GM21360 (cell line): ENCODE measurements around the gene EHD2.
"Not testable (repeated sequence)": the region's sequence is repeated elsewhere in the genome, so short reads cannot be mapped to it uniquely, and the experiment has no call there.

Experiments used
- ATAC-seq: cut with Tn5 transposase; IDR thresholded peaks from one replicate; pipeline ENCODE4 v1.9.1; 2021; ENCODE audit warnings: mild to moderate bottlenecking, moderate library complexity; ENCODE audit not compliant: unreplicated experiment

EHD2 gene, protein sequence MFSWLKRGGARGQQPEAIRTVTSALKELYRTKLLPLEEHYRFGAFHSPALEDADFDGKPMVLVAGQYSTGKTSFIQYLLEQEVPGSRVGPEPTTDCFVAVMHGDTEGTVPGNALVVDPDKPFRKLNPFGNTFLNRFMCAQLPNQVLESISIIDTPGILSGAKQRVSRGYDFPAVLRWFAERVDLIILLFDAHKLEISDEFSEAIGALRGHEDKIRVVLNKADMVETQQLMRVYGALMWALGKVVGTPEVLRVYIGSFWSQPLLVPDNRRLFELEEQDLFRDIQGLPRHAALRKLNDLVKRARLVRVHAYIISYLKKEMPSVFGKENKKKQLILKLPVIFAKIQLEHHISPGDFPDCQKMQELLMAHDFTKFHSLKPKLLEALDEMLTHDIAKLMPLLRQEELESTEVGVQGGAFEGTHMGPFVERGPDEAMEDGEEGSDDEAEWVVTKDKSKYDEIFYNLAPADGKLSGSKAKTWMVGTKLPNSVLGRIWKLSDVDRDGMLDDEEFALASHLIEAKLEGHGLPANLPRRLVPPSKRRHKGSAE

GRCh38 chr19:47713046-47714021 is at the start of gene EHD2:
Gene EHD2, plus strand, starts transcription at chr19:47713422. Its CDS starts 3,191 bp downstream, at chr19:47716613.
- no peak for ATAC-seq

- ATAC-seq, result no peak
Measured at GRCh38 chr19:47663435-47663910, 49.7 kb upstream of the EHD2 start.

- no peak for ATAC-seq
Measured at GRCh38 chr19:47663911-47664771, 49.1 kb upstream of the EHD2 start.

DNA sequence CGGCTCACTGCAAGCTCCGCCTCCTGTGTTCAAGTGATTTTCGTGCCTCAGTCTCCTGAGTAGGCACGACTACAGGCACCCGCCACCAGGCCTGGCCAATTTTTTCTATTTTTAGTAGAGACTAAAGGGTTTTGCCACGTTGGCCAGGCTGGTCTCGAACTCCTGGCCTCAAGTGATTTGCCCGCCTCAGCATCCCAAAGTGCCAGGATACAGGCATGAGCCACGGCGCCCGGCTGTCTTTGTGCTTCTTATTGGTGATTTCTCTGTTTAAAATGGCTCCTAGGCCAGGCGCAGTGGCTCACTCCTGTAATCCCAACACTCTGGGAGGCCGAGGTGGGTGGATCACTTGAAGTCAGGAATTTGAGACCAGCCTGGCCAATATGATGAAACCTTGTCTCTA is 44.7 kb upstream of the EHD2 start:
- not testable (repeated sequence) for ATAC-seq

DNA sequence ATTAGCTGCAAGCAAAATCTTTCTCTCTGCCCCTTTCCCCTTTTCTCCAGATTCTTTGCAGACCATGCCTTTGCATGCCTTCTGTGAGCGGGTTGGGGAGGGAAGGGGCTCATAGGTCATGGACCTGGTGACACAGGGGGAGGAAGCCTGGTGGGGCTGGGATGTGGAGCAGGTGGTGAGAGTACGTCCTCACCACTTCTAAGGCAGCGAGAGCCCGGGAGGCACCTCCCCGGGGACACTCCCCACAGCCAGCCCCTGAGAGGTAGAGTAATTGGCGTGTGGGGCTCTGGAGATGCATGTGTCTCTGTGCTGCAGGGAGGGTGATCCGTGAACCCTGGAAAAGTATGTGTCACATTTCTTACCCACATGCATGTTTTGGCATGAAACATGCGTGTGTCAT is 42.5 kb upstream of the EHD2 start:
- no peak for ATAC-seq

DNA sequence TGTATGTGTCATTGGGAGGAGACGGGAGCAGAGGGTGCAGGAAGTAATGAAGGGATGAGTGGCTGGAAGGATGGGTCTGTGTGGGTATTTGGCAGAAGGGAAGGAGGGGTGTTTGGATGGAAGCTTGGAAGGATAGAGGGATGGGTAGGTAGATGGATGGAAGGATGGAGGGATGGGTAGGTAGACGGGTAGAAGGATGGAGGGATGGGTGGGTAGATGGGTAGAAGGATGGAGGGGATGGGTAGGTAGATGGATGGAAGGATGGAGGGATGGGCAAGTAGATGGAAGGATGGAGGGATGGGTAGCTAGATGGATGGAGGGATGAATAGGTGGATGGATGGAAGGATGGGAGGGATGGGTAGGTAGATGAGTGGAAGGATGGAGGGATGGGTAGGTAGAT is 41.7 kb upstream of the EHD2 start:
- no peak for ATAC-seq

- no peak for ATAC-seq
Measured at GRCh38 chr19:47673426-47673825, 39.8 kb upstream of the EHD2 start.

- no peak for ATAC-seq
Measured at GRCh38 chr19:47674548-47674947, 38.7 kb upstream of the EHD2 start.

GRCh38 chr19:47675271-47675670 is 38.0 kb upstream of the EHD2 start:
- no peak for ATAC-seq

GRCh38 chr19:47675859-47676258 is 37.4 kb upstream of the EHD2 start:
- ATAC-seq, result no peak

DNA sequence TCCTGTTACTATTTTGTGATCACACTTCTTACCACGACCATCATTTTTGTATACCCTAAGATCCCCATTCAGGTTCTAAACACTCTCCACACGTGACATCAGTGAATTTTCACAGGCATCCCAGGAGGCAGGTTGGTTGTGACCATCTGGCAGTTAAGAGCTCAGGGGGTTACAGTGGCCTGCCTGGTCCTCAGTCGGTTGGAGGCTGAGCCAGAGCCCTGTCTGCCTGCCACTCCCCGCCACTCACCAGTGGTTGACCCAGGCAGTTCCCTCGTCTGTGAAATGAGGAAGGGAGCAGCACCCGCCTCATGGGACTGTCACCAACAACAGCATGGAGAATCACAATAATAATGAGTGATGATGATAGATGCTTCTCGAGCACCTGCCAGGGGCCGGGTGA is 36.4 kb upstream of the EHD2 start:
- no peak for ATAC-seq

DNA sequence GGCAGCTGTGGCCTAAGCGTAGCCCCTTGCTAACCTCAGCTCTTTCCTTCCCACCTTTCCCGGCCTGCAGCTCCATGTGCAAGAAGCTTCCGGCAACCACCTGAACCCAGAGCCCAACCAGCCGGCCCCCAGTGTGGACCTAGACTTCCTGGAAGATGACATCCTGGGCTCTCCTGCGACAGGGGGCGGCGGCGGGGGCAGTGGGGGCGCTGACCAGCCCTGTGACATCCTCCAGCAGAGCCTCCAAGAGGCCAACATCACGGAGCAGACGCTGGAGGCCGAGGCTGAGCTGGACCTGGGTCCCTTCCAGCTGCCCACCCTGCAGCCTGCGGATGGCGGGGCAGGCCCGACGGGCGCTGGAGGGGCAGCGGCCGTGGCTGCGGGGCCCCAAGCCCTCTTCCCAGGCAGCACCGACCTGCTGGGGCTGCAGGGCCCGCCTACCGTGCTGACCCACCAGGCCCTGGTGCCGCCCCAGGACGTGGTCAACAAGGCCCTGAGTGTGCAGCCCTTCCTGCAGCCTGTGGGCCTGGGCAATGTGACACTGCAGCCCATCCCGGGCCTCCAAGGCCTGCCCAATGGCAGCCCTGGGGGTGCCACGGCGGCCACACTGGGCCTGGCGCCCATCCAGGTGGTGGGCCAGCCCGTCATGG is 33.8 kb upstream of the EHD2 start:
- no peak for ATAC-seq

GRCh38 chr19:47679922-47680857 is 33.0 kb upstream of the EHD2 start:
- ATAC-seq, result no peak

DNA sequence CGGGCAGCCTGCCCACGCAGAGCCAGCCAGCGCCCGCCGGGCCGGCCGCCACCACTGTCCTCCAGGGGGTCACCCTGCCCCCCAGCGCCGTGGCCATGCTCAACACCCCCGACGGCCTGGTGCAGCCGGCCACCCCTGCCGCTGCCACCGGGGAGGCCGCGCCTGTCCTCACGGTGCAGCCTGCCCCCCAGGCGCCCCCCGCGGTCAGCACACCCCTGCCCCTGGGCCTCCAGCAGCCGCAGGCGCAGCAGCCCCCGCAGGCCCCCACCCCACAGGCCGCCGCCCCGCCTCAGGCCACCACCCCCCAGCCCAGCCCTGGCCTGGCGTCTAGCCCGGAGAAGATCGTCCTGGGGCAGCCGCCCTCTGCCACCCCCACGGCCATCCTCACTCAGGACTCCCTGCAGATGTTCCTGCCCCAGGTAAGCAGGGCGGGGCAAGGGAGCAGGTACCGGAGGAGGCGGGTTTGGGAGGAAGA is 32.3 kb upstream of the EHD2 start:
- no peak for ATAC-seq

DNA sequence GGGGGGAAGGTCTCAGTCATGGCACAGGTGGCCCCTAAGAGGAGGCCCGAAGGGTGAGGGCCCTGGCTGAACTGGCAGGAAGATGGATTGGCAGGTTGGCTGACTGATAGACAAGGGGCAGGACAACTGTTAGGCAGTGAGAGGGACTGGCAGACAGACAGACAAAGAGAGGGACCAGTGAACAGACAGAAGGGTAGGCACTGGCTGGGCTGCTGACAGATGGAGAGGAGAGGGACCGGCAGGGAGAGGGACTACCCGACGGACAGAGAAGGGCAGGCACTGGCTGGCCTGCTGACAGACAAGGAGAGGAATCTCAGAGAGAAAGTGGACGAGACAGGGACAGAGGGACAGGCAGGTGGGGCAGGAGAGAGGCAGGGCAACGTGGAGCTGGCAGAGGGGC is 31.8 kb upstream of the EHD2 start:
- ATAC-seq, result no peak

DNA sequence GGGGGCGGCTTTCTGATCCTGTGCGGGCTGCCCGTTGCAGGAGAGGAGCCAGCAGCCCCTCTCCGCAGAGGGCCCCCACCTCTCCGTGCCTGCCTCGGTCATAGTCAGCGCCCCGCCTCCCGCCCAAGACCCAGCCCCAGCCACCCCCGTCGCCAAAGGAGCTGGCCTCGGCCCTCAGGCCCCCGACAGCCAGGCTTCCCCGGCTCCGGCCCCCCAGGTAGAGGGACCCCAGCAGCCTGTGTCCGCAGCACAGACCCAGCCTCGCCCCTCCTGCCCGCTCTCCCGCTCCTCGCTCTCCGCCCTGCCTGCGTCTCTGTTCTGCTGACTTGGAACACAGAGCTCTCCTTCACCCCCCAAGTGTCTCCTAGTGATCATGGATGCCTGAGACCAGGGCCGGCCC is 31.3 kb upstream of the EHD2 start:
- no peak for ATAC-seq

DNA sequence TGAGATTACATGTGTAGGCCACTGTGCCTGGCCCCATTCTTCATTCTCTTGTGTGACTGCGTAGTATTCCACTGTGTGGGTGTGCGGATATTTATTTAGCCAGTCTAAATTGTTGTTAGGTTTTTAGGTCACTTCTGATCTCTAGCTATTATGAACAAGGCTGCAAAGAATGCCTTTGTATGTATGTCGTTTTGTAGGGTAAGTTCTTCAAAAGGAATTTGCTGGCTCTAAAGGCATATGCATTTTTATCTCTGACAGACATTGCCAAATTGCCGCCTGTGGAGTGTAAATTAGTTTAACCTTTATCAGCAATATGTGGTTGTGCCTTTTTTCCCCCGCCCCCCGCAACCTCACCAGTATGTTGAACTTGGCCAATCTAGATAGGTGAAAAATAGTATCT is 30.3 kb upstream of the EHD2 start:
- no peak for ATAC-seq

- no peak for ATAC-seq
Measured at GRCh38 chr19:47686679-47687450, 26.4 kb upstream of the EHD2 start.
